TTC549 (cell line): Measurements from ENCODE around the gene ANO4.

Source experiments
- FAIRE-seq: peaks from 2 replicates; lab custom pipeline; 2012; peaks lifted over from hg19 to GRCh38; lab: Jason Lieb, UNC

The ANO4 gene

DNA sequence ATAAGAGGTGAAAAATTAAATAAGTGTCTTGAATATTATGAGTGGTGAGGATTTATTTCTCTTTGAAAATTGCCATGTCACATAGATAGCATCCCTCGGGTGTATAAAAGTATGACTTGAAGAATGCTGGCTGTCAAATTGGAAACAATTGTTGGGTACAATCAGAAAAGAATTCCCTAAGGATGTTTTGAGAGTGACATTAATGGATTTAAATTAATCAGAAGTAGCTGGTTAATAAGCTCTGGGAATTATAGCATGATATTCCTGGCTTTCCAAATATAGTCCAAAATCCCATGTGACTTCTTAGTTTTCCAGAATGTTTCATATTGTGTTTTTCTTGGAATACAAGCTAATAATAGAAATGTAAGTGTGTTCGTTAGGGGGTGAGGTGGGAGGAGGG is 196.5 kb downstream of the ANO4 start:
- FAIRE-seq = no peak

GRCh38 chr12:100992194-100992593 is 197.6 kb downstream of the ANO4 start:
- no peak for FAIRE-seq

DNA sequence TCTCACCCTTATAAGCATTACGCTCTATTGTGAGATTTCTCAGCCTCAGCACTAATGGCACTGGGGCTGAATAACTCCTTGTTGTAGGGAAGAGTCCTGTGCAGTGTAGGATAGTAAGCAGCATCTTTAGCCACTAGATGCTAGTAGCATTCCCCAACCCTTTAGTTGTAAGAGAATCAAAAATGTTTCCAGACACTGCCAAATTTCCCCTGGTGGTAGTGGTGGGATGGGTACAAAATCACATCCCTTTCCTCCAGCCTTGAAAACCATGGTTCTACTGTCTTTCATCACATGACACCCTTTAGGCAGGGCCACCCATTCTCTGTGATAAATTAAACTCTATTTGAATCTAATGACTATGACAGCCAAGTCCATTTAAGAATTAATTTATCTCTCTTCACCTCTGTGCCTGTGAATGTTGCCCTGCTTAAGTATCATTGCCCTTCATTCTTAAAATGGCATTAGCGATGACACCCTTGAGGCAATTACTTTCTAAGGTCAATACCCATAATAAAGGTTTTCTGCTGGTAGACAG is 199.4 kb downstream of the ANO4 start:
- FAIRE-seq = no peak

DNA sequence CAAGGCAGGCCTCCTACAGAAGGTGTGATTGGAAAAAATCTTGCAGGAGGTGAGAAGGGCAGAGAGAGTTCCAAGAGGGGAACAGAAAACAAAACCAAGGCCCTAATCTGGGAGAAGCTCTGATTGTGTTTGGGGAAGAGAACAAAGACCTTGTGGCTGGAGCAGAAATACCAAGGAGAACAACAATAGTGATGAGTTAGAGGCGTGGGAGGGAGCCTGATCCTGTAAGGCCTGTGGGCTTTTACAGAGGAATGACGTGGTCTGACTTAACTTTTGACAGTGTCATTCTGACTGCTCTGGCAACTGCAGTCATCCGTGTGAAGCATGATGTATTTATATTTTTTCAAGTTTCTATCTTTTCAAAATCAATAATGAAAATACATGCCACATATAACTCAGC is 200.6 kb downstream of the ANO4 start:
- FAIRE-seq = no peak

GRCh38 chr12:100995771-100996170 is 201.2 kb downstream of the ANO4 start:
- no peak for FAIRE-seq

DNA sequence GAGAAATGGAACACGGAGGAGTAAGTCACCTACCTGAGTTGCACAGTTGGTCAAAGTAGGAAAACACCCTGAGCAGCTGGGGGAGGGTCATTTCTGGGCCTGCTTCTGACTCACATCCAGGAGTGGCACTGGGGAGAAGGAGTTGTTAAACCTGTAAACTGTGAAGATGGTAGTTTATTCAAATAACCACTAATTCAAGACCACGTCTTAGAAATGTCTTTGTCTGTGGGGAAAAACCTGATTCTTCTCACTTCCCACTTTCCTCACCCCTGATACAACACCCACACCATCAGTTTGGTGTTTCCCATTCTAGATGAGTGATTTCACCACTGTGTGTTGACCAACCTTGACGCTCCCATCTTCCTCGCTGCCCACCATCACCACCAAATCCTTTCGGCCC is 207.1 kb downstream of the ANO4 start:
- FAIRE-seq = no peak

DNA sequence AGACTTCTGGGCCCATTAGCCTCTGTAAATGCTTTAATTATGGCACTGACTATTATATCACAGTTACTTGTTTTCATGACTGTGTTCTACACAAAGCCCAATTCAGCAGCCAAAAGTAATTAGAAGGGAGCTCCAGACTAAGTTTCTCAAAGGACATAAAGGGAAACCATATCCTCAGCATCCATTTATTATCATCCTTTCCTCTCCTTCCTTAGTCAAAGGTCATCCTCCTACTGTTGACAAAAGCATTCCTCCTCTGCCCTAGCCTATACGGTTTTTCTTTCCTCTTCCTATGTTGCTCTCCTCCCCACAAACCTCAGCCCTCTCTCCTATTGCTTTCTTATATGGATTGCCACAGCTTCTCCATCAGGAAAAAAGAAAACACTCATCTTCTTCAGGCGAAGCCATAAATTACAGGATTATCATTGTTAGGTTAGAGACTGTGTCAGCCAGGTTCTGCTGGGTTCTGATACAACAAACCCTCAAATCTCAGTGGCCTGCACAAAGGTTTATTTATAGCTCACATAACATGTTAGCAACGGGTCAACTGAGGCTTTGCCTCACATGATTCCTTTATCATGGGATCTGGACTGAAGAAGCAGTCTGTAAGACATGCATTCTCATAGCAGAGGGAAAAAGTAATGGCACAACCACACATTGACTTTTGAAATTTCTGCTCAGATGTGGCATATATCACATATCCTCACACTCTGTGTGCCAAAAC is 208.3 kb downstream of the ANO4 start:
- no peak for FAIRE-seq

DNA sequence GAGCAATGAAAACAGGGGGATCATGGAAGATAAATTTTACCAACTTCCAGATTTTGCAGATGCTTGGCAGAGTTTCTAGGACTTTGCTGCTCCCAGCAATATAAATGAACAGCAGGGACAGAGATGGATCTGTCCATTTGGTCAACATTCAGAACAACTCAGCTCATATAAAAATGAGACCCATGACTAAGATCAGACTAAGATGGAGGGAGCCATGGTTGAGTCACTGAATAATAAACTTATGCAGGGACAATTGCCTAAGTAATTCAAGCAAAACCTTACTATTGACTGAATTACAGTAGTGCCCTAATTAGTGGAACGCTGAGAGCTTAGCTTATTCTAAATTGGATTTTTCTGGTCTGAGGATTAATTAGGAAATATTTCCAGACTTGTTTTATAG is 210.3 kb downstream of the ANO4 start:
- FAIRE-seq = no peak

GRCh38 chr12:101009274-101009673 is 214.7 kb downstream of the ANO4 start:
- no peak for FAIRE-seq

- FAIRE-seq = no peak
Measured at GRCh38 chr12:101010896-101011295, 216.3 kb downstream of the ANO4 start.

DNA sequence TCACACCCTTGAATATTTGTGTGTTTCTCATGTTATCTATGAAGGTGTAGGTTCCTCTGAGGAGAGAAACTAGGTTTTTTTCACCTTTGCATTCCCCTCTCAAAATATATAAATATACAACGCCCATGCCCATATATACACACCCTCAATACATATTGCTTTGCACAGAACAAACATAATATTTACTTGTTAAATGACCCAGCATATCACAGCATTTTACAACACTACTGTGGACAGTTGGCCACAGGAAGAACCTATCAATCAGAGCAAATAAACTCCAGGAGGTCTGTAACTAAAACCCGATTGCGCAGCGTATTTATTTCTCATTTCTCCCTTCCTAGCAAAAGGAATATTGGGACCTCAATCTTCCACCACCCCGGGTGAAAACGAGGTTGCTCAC is 219.4 kb downstream of the ANO4 start:
- FAIRE-seq = no peak

DNA sequence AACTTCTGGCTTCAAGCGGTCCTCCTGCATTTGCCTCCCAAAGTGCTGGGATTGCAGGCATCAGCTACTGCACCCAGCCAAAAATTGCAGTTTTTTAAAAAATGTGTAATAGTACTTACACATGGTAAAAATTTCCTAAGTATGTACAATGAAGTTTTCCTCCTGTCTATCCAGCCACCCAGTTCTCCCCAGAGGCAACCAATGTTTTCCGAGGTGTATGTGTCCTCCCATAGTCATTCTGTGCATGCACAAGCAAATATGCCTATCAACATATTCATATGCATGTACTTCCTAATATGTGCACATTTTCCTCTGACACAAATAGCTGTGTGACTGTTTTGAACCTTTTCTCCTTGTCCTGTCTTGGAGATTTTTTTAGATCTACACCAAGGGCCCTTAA is 220.5 kb downstream of the ANO4 start:
- FAIRE-seq = no peak

- no peak for FAIRE-seq
Measured at GRCh38 chr12:101018540-101018939, 224.0 kb downstream of the ANO4 start.

DNA sequence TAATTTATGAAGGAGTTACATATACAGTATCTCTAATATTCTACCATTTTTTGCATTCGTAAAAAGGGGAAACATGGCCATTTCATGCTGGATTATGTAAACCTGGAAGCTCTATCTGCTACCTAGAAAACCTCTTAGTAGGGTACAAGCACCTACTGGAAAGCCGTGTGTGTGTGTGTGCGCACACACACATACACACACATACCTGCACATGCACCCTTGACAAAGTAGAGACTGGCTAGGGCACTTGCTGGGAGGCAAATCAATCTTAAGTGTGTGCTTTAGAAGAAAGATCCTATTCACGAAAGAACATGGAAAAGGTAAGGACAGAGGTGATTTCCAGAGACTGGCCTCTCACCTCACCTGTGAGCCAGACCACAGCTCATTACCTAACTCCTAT is 224.6 kb downstream of the ANO4 start:
- FAIRE-seq = no peak

- FAIRE-seq = no peak
Measured at GRCh38 chr12:101019667-101020066, 225.1 kb downstream of the ANO4 start.

DNA sequence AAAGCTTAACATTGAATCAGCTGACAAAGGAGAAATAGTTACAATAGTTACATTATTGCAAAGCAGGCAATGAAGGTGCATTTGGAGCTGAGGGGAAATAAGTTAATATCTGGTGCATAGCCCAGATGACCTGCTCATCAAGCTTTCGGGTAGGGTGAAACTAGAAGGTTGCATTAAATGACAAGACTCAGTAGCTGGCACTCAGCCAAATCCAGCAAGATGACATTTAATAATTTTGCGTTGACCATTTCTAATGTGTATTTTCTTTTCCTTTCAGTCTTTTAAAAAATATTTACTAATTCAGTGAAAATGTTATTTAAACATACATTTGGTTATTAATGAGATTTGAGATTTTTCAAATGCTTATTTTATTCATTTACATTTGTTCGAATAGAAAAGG is 226.9 kb downstream of the ANO4 start:
- no peak for FAIRE-seq

DNA sequence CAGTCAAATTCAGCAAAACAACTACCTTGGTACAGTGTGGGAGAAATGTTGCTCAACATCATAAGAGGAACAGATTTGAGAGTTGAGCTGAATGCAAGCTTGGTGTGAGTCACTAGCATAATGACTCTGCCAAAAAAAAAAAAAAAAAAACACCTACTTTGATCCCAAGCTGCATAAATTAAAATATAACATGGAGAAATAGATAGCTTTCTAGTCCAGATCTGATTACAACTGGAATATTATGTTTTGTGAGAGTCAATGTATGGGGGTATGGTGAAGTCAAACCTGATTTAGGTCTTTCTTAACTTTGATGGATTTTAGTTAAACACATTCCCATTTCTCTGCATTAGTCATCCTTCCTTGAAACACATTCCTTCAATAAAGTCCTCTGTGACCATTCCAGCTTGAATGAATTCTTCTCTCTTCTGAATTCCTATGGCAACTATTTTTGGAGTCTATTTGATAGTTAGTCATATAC is 227.4 kb downstream of the ANO4 start:
- no peak for FAIRE-seq

GRCh38 chr12:101027200-101027599 is 232.6 kb downstream of the ANO4 start:
- no peak for FAIRE-seq

DNA sequence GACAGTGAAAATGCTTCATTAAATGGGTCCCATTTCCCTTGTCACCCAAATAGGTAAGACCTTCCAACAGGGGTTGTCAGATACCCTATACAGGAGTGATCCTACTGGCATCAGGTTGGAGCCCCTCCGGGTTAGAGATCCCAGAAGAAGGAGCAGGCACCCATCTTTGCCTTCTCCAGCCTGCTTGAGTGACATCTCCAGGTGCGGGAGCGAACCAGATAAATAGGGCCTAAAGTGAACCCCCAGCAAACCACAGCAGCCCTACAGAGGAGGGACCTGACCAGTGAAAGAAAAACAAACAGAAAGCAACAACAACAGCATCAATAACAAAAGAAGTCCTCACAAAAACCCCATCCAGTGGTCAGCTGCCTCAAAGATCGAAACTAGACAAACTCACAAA is 233.2 kb downstream of the ANO4 start:
- no peak for FAIRE-seq

DNA sequence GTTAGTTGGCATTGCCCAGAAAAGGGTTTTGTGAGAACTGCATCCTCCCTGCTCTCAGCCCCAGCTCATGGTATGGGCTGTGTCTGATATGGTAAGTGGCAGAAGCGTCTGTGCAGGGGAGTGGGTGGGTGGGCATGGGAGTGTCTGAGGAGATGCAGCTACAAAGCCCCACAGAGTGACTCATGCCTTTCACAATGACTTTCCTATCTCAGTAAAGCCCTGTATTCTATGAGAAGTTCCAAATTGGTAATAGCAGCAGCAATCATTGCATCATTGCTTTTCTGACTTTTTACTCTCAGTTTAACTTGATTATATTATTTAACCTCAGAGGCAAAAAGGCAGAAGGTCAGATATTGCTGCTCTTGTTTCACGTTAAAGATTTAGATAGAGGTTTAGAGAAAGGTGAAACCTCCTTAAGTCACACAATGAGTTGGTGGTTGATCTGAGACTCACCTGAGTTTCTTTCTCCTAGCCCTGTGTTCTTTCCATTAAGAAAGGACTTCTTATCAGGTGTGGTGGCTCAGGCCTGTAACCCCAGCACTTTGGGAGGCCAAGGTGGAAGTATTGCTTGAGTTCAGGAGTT is 243.8 kb downstream of the ANO4 start:
- no peak for FAIRE-seq

DNA sequence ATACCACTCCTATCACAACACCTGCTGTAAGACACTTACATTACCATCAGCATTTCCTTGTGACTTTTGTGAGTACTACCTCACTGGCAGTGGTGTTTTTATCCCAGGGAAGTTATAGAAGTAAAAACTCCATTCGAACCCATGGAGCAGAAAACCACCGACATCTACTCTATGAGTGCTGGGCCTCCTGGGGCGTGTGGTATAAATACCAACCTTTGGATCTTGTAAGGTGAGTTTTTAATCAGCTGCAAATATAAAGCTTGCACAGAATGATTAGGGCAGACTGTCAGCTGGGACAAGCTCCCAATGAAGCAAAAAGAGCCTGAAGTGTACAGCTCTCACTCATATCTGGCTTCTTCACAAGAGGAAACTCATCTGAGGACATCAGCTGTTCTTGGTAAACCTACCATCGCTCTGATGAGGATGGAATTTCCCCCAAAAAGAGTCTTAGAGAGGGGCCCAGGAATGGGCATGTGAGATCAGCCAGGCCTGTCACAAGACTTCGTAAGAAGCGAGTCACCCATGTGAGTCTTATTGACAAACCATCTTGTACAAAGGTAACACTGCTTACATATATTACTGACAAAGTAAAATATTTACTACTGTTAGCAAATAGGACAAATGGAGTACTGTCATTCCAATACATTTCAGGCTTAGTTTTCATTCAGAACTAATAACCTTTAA is 245.4 kb downstream of the ANO4 start:
- FAIRE-seq = no peak

DNA sequence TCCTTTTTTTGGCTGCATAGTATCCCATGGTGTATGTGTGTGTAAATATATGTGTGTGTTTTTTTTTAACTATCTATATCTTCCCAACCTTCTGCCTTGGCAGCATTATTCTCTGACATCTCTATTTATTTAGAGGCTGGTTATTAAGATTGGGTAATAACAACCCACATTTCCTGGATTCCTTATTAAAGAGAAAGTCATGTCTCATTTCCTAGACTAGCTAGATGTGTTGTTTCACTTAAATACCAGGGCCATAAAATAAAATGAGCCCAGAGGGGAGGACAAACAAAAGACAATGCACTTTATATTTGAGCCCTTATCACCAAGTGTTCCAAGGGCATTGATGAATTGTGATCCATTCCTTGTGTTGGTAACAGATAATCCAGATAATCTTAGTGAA is 246.4 kb downstream of the ANO4 start:
- FAIRE-seq = no peak

DNA sequence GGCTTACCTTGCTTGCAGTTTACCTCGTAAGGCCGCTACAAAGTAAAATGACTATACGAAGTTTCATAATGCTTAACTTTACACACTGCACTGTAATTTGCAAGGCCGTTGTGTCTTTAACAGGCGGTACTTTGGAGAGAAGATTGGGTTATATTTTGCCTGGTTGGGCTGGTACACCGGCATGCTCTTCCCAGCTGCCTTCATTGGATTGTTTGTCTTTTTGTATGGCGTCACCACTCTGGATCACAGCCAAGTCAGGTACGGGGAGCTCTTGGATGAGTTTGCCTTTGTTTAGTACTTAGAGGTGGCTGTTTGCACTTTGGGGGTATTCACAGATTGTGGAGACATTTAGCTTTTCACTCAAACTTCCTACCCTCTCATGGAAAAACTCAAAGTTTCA is 247.6 kb downstream of the ANO4 start:
- no peak for FAIRE-seq
